ENCODE data around the gene ASCC2.

GRCh38 chr22:29813126-29813525, 24.9 kb downstream of the ASCC2 start:
- TF ChIP-seq STAT6 (CRISPR knock-in tag; conservative IDR thresholded peaks at IDR 0.05; ENCODE audit: low read depth): no peak
- no peak for TF ChIP-seq CTCF (IDR thresholded peaks at IDR 0.05)
- TF ChIP-seq, protein P1, sequence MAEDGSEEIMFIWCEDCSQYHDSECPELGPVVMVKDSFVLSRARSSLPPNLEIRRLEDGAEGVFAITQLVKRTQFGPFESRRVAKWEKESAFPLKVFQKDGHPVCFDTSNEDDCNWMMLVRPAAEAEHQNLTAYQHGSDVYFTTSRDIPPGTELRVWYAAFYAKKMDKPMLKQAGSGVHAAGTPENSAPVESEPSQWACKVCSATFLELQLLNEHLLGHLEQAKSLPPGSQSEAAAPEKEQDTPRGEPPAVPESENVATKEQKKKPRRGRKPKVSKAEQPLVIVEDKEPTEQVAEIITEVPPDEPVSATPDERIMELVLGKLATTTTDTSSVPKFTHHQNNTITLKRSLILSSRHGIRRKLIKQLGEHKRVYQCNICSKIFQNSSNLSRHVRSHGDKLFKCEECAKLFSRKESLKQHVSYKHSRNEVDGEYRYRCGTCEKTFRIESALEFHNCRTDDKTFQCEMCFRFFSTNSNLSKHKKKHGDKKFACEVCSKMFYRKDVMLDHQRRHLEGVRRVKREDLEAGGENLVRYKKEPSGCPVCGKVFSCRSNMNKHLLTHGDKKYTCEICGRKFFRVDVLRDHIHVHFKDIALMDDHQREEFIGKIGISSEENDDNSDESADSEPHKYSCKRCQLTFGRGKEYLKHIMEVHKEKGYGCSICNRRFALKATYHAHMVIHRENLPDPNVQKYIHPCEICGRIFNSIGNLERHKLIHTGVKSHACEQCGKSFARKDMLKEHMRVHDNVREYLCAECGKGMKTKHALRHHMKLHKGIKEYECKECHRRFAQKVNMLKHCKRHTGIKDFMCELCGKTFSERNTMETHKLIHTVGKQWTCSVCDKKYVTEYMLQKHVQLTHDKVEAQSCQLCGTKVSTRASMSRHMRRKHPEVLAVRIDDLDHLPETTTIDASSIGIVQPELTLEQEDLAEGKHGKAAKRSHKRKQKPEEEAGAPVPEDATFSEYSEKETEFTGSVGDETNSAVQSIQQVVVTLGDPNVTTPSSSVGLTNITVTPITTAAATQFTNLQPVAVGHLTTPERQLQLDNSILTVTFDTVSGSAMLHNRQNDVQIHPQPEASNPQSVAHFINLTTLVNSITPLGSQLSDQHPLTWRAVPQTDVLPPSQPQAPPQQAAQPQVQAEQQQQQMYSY (CRISPR knock-in tag; IDR thresholded peaks at IDR 0.05): no peak
- TF ChIP-seq FOXK1 (CRISPR knock-in tag; IDR thresholded peaks at IDR 0.05): no peak
- no peak for TF ChIP-seq E2F1 (CRISPR knock-in tag; IDR thresholded peaks at IDR 0.05)
- TF ChIP-seq NFYB (CRISPR knock-in tag; conservative IDR thresholded peaks at IDR 0.05; ENCODE audit: low read depth): no peak
- no peak for TF ChIP-seq KAT7 (CRISPR knock-in tag; IDR thresholded peaks at IDR 0.05; ENCODE audit: borderline replicate concordance)
- TF ChIP-seq CREB1 (CRISPR knock-in tag; IDR thresholded peaks at IDR 0.05): no peak

Data from WTC11 (cell line).